Nephron (organoid): ENCODE measurements around the gene PIK3AP1.

Source experiments
- H3K27ac Mint-ChIP-seq, 3 experiments: 2 replicates each; pipeline ENCODE4 v1.8.0; 2020; ENCODE audit warnings: mixed read lengths in 3 of 3, mild to moderate bottlenecking in 2 of 3, moderate library complexity in 1 of 3
- H3K27me3 Mint-ChIP-seq: 2 replicates; pipeline ENCODE4 v1.8.0; 2021; ENCODE audit warnings: low read depth, mild to moderate bottlenecking, moderate library complexity, mixed read lengths
- H3K36me3 Mint-ChIP-seq: 2 replicates; pipeline ENCODE4 v1.8.0; 2020; ENCODE audit warnings: low read depth, mixed read lengths
- H3K4me1 Mint-ChIP-seq: 2 replicates; pipeline ENCODE4 v1.8.0; 2020; ENCODE audit warnings: mixed read lengths
- H3K4me3 Mint-ChIP-seq, 3 experiments: 2 replicates each; pipeline ENCODE4 v1.8.0; 2020; ENCODE audit warnings: mild to moderate bottlenecking in 3 of 3, mixed read lengths in 3 of 3, moderate library complexity in 2 of 3
- H3K9me3 Mint-ChIP-seq: 2 replicates; pipeline ENCODE4 v1.8.0; 2020; ENCODE audit warnings: mixed read lengths
- CTCF ChIP-seq, 3 experiments: fragments of 200-600 bp; sonication (generic); IDR thresholded peaks; one replicate each; pipeline ENCODE4 v1.5.0; 2021; ENCODE audit warnings: antibody characterized with exemption in 3 of 3; ENCODE audit not compliant: unreplicated experiment in 3 of 3

The PIK3AP1 gene

DNA sequence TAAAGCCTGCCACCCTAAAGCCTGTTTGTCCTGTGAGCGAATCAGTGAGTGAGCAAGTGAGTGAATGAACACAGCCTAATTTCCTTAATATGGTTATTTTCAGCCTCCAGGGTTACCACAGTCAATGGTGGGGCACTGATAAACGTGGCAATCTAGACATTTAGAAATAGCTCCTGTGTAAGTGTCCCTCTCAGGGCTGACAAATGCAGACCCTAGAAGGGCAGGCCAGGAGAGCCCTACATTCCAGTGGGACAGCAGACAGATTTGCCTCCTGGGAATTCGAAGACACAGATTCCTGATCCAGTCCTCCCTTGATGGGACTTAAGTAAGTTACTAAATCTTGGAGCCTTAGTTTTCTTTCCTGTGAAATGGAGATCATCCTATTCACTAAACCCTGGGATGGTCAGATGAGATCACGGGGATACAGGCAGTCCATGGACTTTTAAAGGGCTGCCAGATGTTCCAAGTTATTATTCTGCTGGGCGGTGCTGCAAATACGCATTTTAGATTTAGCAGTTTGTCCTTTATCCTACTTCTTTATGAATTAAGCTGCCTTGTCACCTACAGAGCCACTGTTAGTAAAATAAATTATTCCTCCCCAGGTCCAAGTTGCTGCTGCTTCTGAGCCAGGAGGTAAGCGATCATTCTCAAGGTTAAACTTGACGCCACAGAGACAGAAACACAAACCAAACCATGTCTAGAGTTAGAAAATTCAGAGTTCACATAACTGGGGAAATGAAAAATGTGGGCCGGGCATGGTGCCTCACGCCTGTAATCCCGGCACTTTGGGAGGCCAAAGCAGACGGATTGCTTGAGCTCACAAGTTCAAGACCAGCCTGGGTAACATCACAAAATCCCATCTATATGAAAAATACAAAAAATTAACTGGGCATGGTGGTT lies 78.7 kb downstream of the PIK3AP1 start:
- H3K36me3 Mint-ChIP-seq = no peaks in the 10 kb centered on the region
- H3K27ac Mint-ChIP-seq = no peak overlapping the region
- H3K4me3 Mint-ChIP-seq = no peak overlapping the region
- H3K27me3 Mint-ChIP-seq = peaks cover 17% of the 10 kb centered on the region
- H3K4me1 Mint-ChIP-seq = peaks cover 9% of the 10 kb centered on the region
- no peaks in the 10 kb centered on the region for H3K9me3 Mint-ChIP-seq
- no peak for TF ChIP-seq CTCF (IDR thresholded peaks at IDR 0.05; ENCODE audit: unreplicated experiment in 3 of 3)

GRCh38 chr10:96639899-96640298 lies 80.4 kb downstream of the PIK3AP1 start:
- H3K36me3 Mint-ChIP-seq = no peaks in the 10 kb centered on the region
- no peak overlapping the region for H3K4me3 Mint-ChIP-seq
- H3K27ac Mint-ChIP-seq = peak overlapping the region; percentile 24 to 79 (median 35)
- peaks cover 5% of the 10 kb centered on the region for H3K27me3 Mint-ChIP-seq
- H3K4me1 Mint-ChIP-seq = peaks cover 12% of the 10 kb centered on the region
- no peaks in the 10 kb centered on the region for H3K9me3 Mint-ChIP-seq
- TF ChIP-seq CTCF (IDR thresholded peaks at IDR 0.05; ENCODE audit: unreplicated experiment in 3 of 3) = no peak

DNA sequence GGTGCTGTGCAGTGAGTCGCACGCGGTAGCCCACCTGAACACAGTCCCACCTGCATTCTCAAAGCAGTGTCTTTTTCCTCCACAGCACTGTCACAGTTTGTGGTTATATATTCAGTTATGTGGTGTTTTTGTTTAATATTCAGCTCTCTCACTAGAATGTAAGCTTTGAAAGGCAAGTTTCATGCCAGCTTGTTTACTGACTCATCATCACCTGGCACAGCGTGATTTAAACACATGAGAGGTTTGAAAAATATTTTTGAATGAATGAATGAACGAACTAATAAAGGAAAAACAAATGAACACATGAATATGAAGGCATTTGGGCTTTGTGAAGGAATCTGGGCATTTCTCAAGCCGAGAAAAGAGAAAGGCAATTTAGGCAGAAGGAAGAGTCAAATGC lies 81.6 kb downstream of the PIK3AP1 start:
- no peak for TF ChIP-seq CTCF (IDR thresholded peaks at IDR 0.05; ENCODE audit: unreplicated experiment in 3 of 3)
- H3K9me3 Mint-ChIP-seq = no peaks in the 10 kb centered on the region
- peaks cover 12% of the 10 kb centered on the region for H3K4me1 Mint-ChIP-seq
- H3K27ac Mint-ChIP-seq = no peak overlapping the region
- no peak overlapping the region for H3K4me3 Mint-ChIP-seq
- H3K36me3 Mint-ChIP-seq = no peaks in the 10 kb centered on the region
- H3K27me3 Mint-ChIP-seq = peaks cover 5% of the 10 kb centered on the region

DNA sequence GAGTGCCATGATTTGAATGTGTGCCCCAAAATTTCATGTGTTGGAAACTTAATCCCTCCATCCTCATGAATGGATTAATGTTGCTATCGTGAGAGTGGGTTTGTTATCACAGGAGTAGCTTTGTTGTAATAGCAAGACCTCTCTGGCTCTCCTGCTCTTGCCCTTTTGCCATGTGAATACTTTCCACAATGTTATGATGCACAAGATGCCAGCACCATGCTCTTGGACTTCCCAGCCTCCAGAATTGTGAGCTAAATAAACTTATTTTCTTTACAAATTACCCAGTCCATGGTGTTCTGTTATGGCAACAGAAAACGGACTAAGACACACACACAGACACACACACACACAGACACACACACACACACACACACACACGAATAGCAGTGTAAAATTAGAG lies 82.2 kb downstream of the PIK3AP1 start:
- Mint-ChIP-seq H3K27ac (no peak overlapping the region), H3K27me3 (peaks cover 5% of the 10 kb centered on the region), H3K4me3 (no peak overlapping the region), H3K36me3 (no peaks in the 10 kb centered on the region), H3K4me1 (peaks cover 12% of the 10 kb centered on the region), H3K9me3 (no peaks in the 10 kb centered on the region)
- TF ChIP-seq CTCF (IDR thresholded peaks at IDR 0.05; ENCODE audit: unreplicated experiment in 3 of 3) = no peak

GRCh38 chr10:96637709-96638108 lies 82.6 kb downstream of the PIK3AP1 start:
- Mint-ChIP-seq H3K4me1 (peaks cover 12% of the 10 kb centered on the region), H3K9me3 (no peaks in the 10 kb centered on the region), H3K36me3 (no peaks in the 10 kb centered on the region), H3K4me3 (no peak overlapping the region), H3K27ac (no peak overlapping the region), H3K27me3 (peaks cover 5% of the 10 kb centered on the region)
- TF ChIP-seq CTCF (IDR thresholded peaks at IDR 0.05; ENCODE audit: unreplicated experiment in 3 of 3) = no peak

DNA sequence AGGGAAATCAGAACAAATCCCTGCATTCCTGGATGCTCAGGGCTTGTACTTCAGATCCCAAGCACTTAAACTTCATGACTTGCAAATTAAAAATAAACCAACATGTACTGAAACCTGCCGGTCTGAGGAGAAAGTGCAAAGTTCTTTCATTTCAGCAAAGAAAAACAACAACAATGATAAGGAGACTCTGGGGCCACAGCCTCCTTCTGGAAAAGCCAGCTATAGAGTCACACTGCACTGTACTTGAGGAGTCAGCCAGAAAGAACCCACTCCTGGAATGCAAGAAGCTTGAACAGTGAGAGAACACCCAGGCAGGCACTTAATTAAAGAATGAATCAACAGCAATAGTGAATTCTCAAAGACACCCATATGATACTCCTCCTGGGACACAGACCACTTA lies 83.8 kb downstream of the PIK3AP1 start:
- Mint-ChIP-seq H3K27ac (peak overlapping the region in 2 of 3 experiments; percentile 29 to 53), H3K4me1 (peaks cover 12% of the 10 kb centered on the region), H3K36me3 (no peaks in the 10 kb centered on the region), H3K4me3 (no peak overlapping the region), H3K27me3 (peaks cover 5% of the 10 kb centered on the region), H3K9me3 (no peaks in the 10 kb centered on the region)
- TF ChIP-seq CTCF (IDR thresholded peaks at IDR 0.05; ENCODE audit: unreplicated experiment in 3 of 3) = no peak
